CD4-positive, alpha-beta T cell treated with Interleukin-2 at 100 ng/mL for 4 hours (primary cell): Measurements from ENCODE around the gene REV3L.

ENCODE experiments used
- DNase-seq: peaks from one replicate; pipeline ENCODE4 v3.0.0-alpha.2; 2020; ENCODE audit warnings: low spot score

Gene REV3L

GRCh38 chr6:111423055-111423633, 59.9 kb downstream of the REV3L start:
- DNase-seq, result no peak

- DNase-seq, result no peak
These were observed 63.9 kb downstream of the REV3L start for GRCh38 chr6:111418971-111419693.

- DNase-seq, result no peak
These were observed 65.1 kb downstream of the REV3L start for GRCh38 chr6:111417946-111418345.

- DNase-seq, result no peak
These were observed 65.8 kb downstream of the REV3L start for GRCh38 chr6:111417181-111417585.

GRCh38 chr6:111416529-111416928, 66.5 kb downstream of the REV3L start:
- DNase-seq, result no peak

GRCh38 chr6:111414373-111414772, 68.6 kb downstream of the REV3L start:
- DNase-seq, result no peak

- no peak for DNase-seq
These were observed 70.9 kb downstream of the REV3L start for GRCh38 chr6:111411978-111412566.

- DNase-seq, result no peak
These were observed 72.0 kb downstream of the REV3L start for GRCh38 chr6:111411046-111411445.

GRCh38 chr6:111410371-111410770, 72.6 kb downstream of the REV3L start:
- no peak for DNase-seq

- DNase-seq, result no peak
These were observed 73.6 kb downstream of the REV3L start for GRCh38 chr6:111409430-111409829.

GRCh38 chr6:111407686-111408085, 75.3 kb downstream of the REV3L start:
- no peak for DNase-seq

GRCh38 chr6:111406200-111406721, 76.8 kb downstream of the REV3L start:
- DNase-seq, result no peak

GRCh38 chr6:111403388-111403787, 79.6 kb downstream of the REV3L start:
- no peak for DNase-seq

GRCh38 chr6:111399626-111400025, 83.4 kb downstream of the REV3L start:
- DNase-seq, result no peak

GRCh38 chr6:111388681-111389080, 94.3 kb downstream of the REV3L start:
- DNase-seq, result no peak

GRCh38 chr6:111382476-111383294, 100.3 kb downstream of the REV3L start:
- no peak for DNase-seq

- no peak for DNase-seq
These were observed 101.3 kb downstream of the REV3L start for GRCh38 chr6:111381728-111382127.

GRCh38 chr6:111381123-111381522, 101.9 kb downstream of the REV3L start:
- no peak for DNase-seq

GRCh38 chr6:111379831-111380230, 103.2 kb downstream of the REV3L start:
- DNase-seq, result no peak

GRCh38 chr6:111379302-111379701, 103.7 kb downstream of the REV3L start:
- DNase-seq, result no peak

GRCh38 chr6:111377558-111378120, 105.4 kb downstream of the REV3L start:
- no peak for DNase-seq
